Measurements from ENCODE around the gene CCDC74A.

DNA sequence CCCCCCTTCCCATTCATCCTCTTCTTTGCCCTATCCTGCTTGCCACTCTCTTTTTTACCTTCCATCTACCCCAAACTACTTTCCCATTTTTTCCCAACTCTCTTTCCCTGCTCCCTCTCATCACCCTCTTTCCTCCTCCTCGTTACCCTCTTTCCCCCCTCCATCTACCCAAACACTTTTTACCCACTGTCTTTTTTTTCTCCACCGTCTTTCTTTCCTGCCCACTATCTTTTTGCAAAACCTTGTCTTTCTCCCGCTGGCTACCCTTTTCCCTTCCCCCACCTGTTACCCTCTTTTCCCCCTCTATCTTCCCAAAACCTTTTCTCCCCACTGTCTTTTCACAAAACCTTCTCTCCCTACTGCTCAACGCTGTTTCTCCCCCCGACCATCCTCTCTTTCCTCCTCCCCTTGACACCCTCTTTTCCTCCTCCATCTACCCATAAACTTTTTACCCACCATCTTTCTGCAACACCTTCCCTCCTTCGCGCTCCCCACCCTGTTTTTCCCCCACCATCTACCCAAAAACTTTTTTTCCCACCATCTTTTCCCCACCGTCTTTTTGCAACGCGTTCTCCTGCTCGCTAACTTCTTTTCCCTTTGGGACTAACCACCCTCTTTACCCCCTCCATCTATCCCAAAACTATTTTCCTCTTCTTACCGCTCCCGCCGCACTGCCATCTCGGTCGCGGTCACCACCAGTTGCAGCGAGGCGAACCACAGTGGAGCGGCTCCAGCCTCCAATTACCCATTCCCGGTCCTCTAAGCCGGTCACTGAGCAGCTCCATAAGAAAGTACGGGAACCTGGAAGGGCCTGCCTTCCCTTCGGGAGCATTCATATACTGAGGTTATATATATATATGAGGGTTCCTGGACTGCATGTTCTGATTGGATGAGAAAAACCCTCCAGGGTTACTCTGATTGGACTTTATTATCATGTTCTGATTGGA lies 15.0 kb downstream of the CCDC74A start:
- TF ChIP-seq, protein P1, sequence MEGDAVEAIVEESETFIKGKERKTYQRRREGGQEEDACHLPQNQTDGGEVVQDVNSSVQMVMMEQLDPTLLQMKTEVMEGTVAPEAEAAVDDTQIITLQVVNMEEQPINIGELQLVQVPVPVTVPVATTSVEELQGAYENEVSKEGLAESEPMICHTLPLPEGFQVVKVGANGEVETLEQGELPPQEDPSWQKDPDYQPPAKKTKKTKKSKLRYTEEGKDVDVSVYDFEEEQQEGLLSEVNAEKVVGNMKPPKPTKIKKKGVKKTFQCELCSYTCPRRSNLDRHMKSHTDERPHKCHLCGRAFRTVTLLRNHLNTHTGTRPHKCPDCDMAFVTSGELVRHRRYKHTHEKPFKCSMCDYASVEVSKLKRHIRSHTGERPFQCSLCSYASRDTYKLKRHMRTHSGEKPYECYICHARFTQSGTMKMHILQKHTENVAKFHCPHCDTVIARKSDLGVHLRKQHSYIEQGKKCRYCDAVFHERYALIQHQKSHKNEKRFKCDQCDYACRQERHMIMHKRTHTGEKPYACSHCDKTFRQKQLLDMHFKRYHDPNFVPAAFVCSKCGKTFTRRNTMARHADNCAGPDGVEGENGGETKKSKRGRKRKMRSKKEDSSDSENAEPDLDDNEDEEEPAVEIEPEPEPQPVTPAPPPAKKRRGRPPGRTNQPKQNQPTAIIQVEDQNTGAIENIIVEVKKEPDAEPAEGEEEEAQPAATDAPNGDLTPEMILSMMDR (IDR thresholded peaks at IDR 0.05; ENCODE audit: insufficient read depth, low read length), result no peak
- no peak for TF ChIP-seq POLR2AphosphoS5 (IDR thresholded peaks at IDR 0.05; ENCODE audit: low read depth)

Measured in HL-60 (cell line).